SK-N-SH treated with all-trans-retinoic acid at 6 μM for 48 hours (cell line): ENCODE measurements around the gene SPA17.

Experiments used
- ATAC-seq: fragments of 200-7000 bp; cut with Tn5 transposase; 3 replicates; pipeline ENCODE4 v1.9.1; 2020; ENCODE audit warnings: mild to moderate bottlenecking, moderate library complexity
- BACH2 ChIP-seq: fragments of 250-450 bp; sonication (Bioruptor Pico); IDR thresholded peaks from 2 replicates; pipeline ENCODE4 v1.9.0; 2021; ENCODE audit warnings: mild to moderate bottlenecking, borderline replicate concordance
- CSDC2 ChIP-seq: fragments of 250-450 bp; sonication (Bioruptor Pico); IDR thresholded peaks from 2 replicates; pipeline ENCODE4 v1.5.0; 2020; ENCODE audit warnings: mild to moderate bottlenecking, moderate library complexity
- CSRNP3 ChIP-seq: fragments of 250-450 bp; sonication (Bioruptor Pico); IDR thresholded peaks from 2 replicates; pipeline ENCODE4 v1.5.1; 2021; ENCODE audit warnings: mild to moderate bottlenecking, moderate library complexity
- ESRRG ChIP-seq: fragments of 250-450 bp; sonication (Bioruptor Pico); IDR thresholded peaks from 2 replicates; pipeline ENCODE4 v1.6.1; 2021; ENCODE audit warnings: mild to moderate bottlenecking
- GLIS3 ChIP-seq: fragments of 250-450 bp; sonication (Bioruptor Pico); IDR thresholded peaks from 2 replicates; pipeline ENCODE4 v1.5.0; 2020; ENCODE audit warnings: mild to moderate bottlenecking, moderate library complexity
- PPARA ChIP-seq: fragments of 250-450 bp; sonication (Bioruptor Pico); IDR thresholded peaks from 2 replicates; pipeline ENCODE4 v1.5.0; 2020; ENCODE audit warnings: mild to moderate bottlenecking, borderline replicate concordance
- SNAI2 ChIP-seq: fragments of 250-450 bp; sonication (Bioruptor Pico); IDR thresholded peaks from 2 replicates; pipeline ENCODE4 v1.5.0; 2020; ENCODE audit warnings: mild to moderate bottlenecking, moderate library complexity
- TCF4 ChIP-seq: fragments of 250-450 bp; sonication (Bioruptor Pico); IDR thresholded peaks from 2 replicates; pipeline ENCODE4 v1.8.0; 2021; ENCODE audit warnings: mild to moderate bottlenecking, moderate library complexity, borderline replicate concordance
- TOX ChIP-seq: fragments of 250-450 bp; sonication (Bioruptor Pico); IDR thresholded peaks from 2 replicates; pipeline ENCODE4 v1.8.0; 2021; ENCODE audit warnings: mild to moderate bottlenecking, moderate library complexity, borderline replicate concordance
- TSHZ2 ChIP-seq: fragments of 250-450 bp; sonication (Bioruptor Pico); IDR thresholded peaks from 2 replicates; pipeline ENCODE4 v1.5.0; 2020; ENCODE audit warnings: mild to moderate bottlenecking, moderate library complexity
- ZFP30 ChIP-seq: fragments of 450-650 bp; formaldehyde crosslinking; IDR thresholded peaks from 2 replicates; pipeline ENCODE4 v1.5.0; 2022; ENCODE audit warnings: mild to moderate bottlenecking, moderate library complexity
- ZNF565 ChIP-seq: fragments of 450-650 bp; formaldehyde crosslinking; conservative IDR thresholded peaks from 2 replicates; pipeline ENCODE4 v1.5.0; 2020; ENCODE audit warnings: low read depth, mild to moderate bottlenecking, moderate library complexity
- ZNF70 ChIP-seq: fragments of 450-650 bp; formaldehyde crosslinking; IDR thresholded peaks from 2 replicates; pipeline ENCODE4 v1.5.0; 2020; ENCODE audit warnings: mild to moderate bottlenecking, moderate library complexity
- ZNF8 ChIP-seq: fragments of 450-650 bp; formaldehyde crosslinking; IDR thresholded peaks from 2 replicates; pipeline ENCODE4 v1.5.0; 2020; ENCODE audit warnings: mild to moderate bottlenecking, moderate library complexity
- TF ChIP-seq, protein P1 (sequence below): fragments of 250-450 bp; sonication (Bioruptor Pico); IDR thresholded peaks from 2 replicates; pipeline ENCODE4 v1.5.1; 2020; ENCODE audit warnings: low read depth, mild to moderate bottlenecking, moderate library complexity
- TF ChIP-seq, protein P2 (sequence below): fragments of 250-450 bp; sonication (Bioruptor Pico); IDR thresholded peaks from 2 replicates; pipeline ENCODE4 v1.8.0; 2020; ENCODE audit warnings: mild to moderate bottlenecking, moderate library complexity, borderline replicate concordance

SPA17 gene

DNA sequence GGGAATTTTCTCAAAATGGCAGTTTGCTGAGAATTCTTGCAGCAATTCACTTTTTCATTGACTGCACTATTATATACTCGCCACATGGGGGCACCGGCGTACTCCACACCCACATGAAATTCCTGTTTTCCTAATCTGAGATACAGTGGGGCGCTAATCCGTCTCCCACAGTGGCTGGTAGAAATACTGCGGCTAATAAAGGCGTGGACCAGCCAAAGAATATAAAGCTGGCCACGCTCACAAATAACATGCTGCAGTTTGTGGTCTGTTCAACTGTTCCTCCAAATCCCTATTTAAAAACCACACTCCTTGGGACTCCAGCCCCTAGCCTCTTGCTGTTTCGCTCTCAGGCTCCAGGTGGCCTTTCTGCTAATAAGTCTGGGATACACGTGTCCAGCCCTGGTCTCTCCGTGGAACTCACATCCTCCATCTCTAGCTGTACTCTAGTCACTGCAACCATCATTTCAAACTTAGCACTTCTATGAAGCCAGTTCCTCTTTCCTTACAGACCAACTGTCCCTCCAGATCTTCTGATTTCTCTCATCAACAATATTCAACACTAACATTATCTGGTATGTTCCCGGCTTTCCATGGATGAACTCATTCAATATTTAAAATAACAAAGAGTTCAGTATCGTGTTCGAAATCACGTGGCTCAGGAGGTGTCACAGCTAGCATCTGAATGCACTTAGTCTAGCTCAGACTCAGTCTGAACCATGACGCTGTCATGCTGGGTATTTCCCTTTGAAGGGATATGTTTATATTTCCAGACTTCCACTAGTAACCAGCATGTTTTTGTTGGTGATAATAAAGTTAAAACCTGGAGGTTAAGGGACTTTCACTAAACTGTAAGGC is 29.1 kb upstream of the SPA17 start:
- ATAC-seq: peak; percentile 87
- TF ChIP-seq GLIS3 (no peak), ZNF70 (CRISPR knock-in tag) (no peak), TCF4 (0 out of 2 replicates have a peak, but pooled peaks have one; percentile 19), TSHZ2 (CRISPR knock-in tag) (no peak)

- no peak for TF ChIP-seq ESRRG (CRISPR knock-in tag)
- no peak for TF ChIP-seq TOX (CRISPR knock-in tag)
Observed at GRCh38 chr11:124646148-124646547, 27.6 kb upstream of the SPA17 start.

DNA sequence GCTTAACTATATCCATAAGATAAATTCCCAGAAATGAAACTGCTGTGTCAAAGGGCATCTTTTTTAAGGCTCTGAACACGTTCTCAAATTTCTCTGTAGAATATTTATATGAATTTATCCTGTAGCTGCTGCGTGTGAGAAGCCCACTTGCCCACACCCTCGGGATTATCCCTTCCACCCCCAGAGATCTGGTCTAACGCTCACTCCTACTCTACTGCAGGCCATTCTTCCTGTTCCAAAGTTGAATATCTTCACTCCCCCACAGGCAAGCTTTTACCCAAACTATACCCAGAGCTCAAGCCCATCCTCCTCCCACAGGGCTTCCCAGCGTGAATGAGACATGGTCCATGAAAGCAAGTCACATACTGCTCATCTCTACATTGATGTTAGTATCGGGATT is 25.1 kb upstream of the SPA17 start:
- no peak for ATAC-seq
- TF ChIP-seq ZFP30 (CRISPR knock-in tag): no peak
- TF ChIP-seq CSRNP3: no peak
- TF ChIP-seq GLIS3: no peak
- TF ChIP-seq ZNF70 (CRISPR knock-in tag): no peak
- TF ChIP-seq, protein P1, sequence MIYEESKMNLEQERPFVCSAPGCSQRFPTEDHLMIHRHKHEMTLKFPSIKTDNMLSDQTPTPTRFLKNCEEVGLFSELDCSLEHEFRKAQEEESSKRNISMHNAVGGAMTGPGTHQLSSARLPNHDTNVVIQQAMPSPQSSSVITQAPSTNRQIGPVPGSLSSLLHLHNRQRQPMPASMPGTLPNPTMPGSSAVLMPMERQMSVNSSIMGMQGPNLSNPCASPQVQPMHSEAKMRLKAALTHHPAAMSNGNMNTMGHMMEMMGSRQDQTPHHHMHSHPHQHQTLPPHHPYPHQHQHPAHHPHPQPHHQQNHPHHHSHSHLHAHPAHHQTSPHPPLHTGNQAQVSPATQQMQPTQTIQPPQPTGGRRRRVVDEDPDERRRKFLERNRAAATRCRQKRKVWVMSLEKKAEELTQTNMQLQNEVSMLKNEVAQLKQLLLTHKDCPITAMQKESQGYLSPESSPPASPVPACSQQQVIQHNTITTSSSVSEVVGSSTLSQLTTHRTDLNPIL (CRISPR knock-in tag): no peak
- TF ChIP-seq, protein P2, sequence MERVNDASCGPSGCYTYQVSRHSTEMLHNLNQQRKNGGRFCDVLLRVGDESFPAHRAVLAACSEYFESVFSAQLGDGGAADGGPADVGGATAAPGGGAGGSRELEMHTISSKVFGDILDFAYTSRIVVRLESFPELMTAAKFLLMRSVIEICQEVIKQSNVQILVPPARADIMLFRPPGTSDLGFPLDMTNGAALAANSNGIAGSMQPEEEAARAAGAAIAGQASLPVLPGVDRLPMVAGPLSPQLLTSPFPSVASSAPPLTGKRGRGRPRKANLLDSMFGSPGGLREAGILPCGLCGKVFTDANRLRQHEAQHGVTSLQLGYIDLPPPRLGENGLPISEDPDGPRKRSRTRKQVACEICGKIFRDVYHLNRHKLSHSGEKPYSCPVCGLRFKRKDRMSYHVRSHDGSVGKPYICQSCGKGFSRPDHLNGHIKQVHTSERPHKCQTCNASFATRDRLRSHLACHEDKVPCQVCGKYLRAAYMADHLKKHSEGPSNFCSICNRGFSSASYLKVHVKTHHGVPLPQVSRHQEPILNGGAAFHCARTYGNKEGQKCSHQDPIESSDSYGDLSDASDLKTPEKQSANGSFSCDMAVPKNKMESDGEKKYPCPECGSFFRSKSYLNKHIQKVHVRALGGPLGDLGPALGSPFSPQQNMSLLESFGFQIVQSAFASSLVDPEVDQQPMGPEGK (CRISPR knock-in tag): no peak
- no peak for TF ChIP-seq BACH2 (CRISPR knock-in tag)
- TF ChIP-seq ZNF565 (CRISPR knock-in tag): no peak
- no peak for TF ChIP-seq CSDC2 (CRISPR knock-in tag)
- TF ChIP-seq TCF4: no peak
- TF ChIP-seq PPARA (CRISPR knock-in tag): no peak
- TF ChIP-seq TOX (CRISPR knock-in tag): no peak

More at GRCh38 chr11:124646148-124646547, 27.6 kb upstream of the SPA17 start:
- no peak for ATAC-seq

GRCh38 chr11:124656774-124657630 is 16.7 kb upstream of the SPA17 start:
- no peak for TF ChIP-seq ZNF8 (CRISPR knock-in tag)
- no peak for TF ChIP-seq ESRRG (CRISPR knock-in tag)
- no peak for TF ChIP-seq SNAI2 (CRISPR knock-in tag)
- TF ChIP-seq TSHZ2 (CRISPR knock-in tag): no peak
- no peak for TF ChIP-seq CSRNP3
- ATAC-seq: no peak
